CD4-positive, alpha-beta T cell treated with Interleukin-6 for 4 hours (primary cell): Measurements from ENCODE around the gene ACTG1.

Source experiments
- DNase-seq: peaks from one replicate; pipeline ENCODE4 v3.0.0-alpha.2; 2020; ENCODE audit warnings: mixed read lengths

Gene ACTG1

GRCh38 chr17:81478119-81478518 lies 34.5 kb downstream of the ACTG1 start:
- no peak for DNase-seq

GRCh38 chr17:81477173-81477572 lies 35.4 kb downstream of the ACTG1 start:
- DNase-seq, result no peak

GRCh38 chr17:81476635-81477034 lies 36.0 kb downstream of the ACTG1 start:
- DNase-seq, result no peak

GRCh38 chr17:81476097-81476496 lies 36.5 kb downstream of the ACTG1 start:
- no peak for DNase-seq

GRCh38 chr17:81474958-81475357 lies 37.6 kb downstream of the ACTG1 start:
- no peak for DNase-seq

- DNase-seq, result no peak
Observed at GRCh38 chr17:81473019-81473418, 39.6 kb downstream of the ACTG1 start.

GRCh38 chr17:81471818-81472456 lies 40.7 kb downstream of the ACTG1 start:
- no peak for DNase-seq

- DNase-seq, result no peak
Observed at GRCh38 chr17:81470944-81471817, 41.4 kb downstream of the ACTG1 start.

- no peak for DNase-seq
Observed at GRCh38 chr17:81470270-81470943, 42.2 kb downstream of the ACTG1 start.

GRCh38 chr17:81469266-81469665 lies 43.3 kb downstream of the ACTG1 start:
- no peak for DNase-seq

GRCh38 chr17:81468770-81469121 lies 43.9 kb downstream of the ACTG1 start:
- no peak for DNase-seq

- DNase-seq, result no peak
Observed at GRCh38 chr17:81468111-81468769, 44.4 kb downstream of the ACTG1 start.

- DNase-seq, result no peak
Observed at GRCh38 chr17:81466564-81467472, 45.8 kb downstream of the ACTG1 start.

GRCh38 chr17:81465910-81466309 lies 46.7 kb downstream of the ACTG1 start:
- no peak for DNase-seq

GRCh38 chr17:81464586-81464985 lies 48.0 kb downstream of the ACTG1 start:
- no peak for DNase-seq

GRCh38 chr17:81463506-81463905 lies 49.1 kb downstream of the ACTG1 start:
- DNase-seq, result no peak

- no peak for DNase-seq
Observed at GRCh38 chr17:81462506-81463125, 50.0 kb downstream of the ACTG1 start.

- no peak for DNase-seq
Observed at GRCh38 chr17:81461607-81462500, 50.7 kb downstream of the ACTG1 start.

- no peak for DNase-seq
Observed at GRCh38 chr17:81460856-81461460, 51.6 kb downstream of the ACTG1 start.
